ENCODE results near the gene FASN.

The FASN gene

DNA sequence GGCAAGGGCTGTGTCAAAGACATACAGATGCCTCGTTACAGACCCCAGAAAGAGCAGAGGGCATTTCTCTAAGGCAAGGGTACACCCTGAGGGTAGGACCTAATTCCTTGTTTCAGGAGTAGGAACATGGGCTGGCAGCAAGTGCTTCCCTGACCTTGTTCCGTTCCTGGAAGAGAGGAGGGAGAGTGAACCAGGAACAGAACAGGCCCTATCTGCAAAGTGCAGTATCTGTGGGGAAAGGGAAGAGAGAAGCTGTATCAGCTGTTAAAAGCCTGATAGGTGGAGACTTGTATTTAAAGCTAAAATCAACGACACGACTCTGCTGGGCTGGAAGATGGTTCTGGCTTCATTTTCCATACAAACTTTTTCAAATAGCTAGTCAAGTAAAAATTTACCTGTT, 26.1 kb upstream of the FASN start:
- no peak overlapping the region for H3K4me3 ChIP-seq (ENCODE audit: low read depth, low read length)
- no peak for DNase-seq (ENCODE audit: low read depth)
- TF ChIP-seq CTCF (IDR thresholded peaks at IDR 0.05; ENCODE audit: low read depth, low read length, missing control alignments): no peak
- in situ Hi-C loops (cut with HindIII; ENCODE audit: low sequenced_read_pairs): no loop called here

DNA sequence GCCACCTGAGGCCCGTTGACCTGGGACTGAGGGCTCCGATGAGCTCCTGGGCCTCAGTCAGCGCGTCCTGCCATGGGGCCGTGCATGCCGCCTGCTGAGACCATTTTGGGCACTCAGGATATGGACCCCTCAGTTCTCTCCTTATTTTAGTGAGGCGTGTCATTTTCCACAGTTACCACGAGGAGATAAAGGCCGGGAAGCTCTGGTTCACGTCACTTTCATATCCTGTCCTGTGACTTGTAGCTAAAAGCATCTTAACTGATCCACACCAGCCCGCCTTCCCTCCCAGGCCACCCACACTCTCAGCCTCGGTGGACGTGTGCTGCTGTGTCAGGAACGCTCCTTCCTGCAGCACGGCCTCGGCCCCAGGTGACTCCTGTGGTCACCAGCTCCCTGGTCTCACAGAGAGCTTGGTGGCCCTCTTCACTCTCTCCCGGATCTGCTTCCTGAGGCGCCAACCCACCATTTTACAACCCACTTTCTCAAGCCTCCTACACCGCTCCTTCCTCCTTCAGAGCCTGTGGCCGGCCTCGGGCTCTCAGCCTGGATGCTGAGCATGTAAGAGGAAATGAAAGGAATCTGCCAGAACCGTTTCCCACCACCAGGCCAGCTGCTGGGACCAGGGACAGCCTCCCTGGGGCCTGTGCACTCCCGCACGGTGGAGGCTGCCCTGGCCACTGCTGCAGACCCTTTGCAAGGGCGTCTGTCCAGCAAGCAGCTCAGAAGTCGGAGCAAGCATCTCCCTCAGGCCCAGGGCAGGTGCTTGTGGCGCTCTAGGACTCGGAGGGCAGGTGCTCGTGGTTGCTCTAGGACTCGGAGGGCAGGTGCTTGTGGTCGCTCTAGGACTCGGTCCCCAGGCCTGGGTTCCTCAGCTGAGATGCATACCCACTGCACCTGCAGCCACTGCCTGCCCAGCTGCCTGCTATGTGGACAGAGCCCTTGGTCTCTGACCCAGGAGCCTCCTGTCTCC, 23.9 kb upstream of the FASN start:
- in situ Hi-C loops (cut with HindIII; ENCODE audit: low sequenced_read_pairs): no loop called here
- H3K4me3 ChIP-seq (ENCODE audit: low read depth, low read length): no peak overlapping the region
- TF ChIP-seq CTCF (IDR thresholded peaks at IDR 0.05; ENCODE audit: low read depth, low read length, missing control alignments): no peak
- no peak for DNase-seq (ENCODE audit: low read depth)

- no peak for TF ChIP-seq CTCF (IDR thresholded peaks at IDR 0.05; ENCODE audit: low read depth, low read length, missing control alignments)
- H3K4me3 ChIP-seq (ENCODE audit: low read depth, low read length): no peak overlapping the region
- in situ Hi-C loops (cut with HindIII; ENCODE audit: low sequenced_read_pairs): no loop called here
- DNase-seq (ENCODE audit: low read depth): no peak
Measured at GRCh38 chr17:82121246-82121645, 23.2 kb upstream of the FASN start.

DNA sequence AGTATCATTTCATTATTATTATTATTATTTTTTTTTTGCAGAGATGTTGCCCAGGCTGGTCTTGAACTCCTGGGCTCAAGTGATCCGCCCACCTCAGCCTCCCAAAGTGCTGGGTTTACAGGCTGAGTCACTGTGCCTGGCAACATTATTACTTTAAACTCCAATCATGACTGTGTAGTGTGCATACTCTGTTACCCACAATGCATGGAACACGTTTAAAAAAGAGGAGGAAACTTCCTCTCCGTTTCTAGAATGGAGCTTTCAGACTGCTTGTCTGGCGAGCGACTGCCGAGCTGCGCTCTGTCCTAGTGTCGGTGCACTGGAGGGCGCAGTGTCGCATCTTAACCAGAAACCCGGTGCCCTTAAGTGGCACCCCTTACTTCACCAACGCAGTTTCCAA, 22.1 kb upstream of the FASN start:
- DNase-seq (ENCODE audit: low read depth): no peak
- no peak for TF ChIP-seq CTCF (IDR thresholded peaks at IDR 0.05; ENCODE audit: low read depth, low read length, missing control alignments)
- in situ Hi-C loops (cut with HindIII; ENCODE audit: low sequenced_read_pairs): no loop called here
- no peak overlapping the region for H3K4me3 ChIP-seq (ENCODE audit: low read depth, low read length)

DNA sequence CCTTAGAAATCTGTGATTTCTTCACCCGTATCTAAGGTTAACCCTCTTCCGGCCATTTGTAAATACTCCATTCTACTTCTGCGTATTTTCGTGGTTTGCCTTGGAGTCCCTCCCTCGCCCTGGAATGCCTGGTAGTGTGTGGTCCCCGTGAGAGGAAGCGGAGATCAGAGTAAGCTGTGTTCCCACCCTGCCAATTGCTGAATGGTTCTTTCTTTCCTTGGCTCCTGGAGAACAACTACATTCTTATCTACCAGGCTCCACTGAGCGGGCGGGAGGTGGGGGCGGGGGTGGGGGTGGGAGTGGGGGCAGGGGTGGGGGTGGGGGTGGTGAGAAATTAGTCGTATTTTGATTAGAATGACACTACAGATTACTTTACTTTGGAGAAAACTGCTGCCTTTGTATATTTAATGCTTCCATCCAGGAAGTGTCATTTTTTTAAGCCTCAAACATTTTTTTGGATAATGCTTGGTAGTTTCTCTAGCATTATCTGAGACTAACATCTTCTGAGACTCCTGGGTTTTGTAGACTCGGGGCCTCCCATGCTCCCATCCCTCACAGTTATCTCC, 20.9 kb upstream of the FASN start:
- in situ Hi-C loops (cut with HindIII; ENCODE audit: low sequenced_read_pairs): no loop called here

More for the DNA sequence above, 20.9 kb upstream of the FASN start:
- no peak overlapping the region for H3K4me3 ChIP-seq (ENCODE audit: low read depth, low read length)
- TF ChIP-seq CTCF (IDR thresholded peaks at IDR 0.05; ENCODE audit: low read depth, low read length, missing control alignments): no peak
- DNase-seq (ENCODE audit: low read depth): no peak
